HL-60 (cell line): Measurements from ENCODE around the gene GABBR1.

ENCODE experiments used
- DNase-seq, 2 experiments: peaks; one replicate each; pipeline ENCODE4 v3.0.0-alpha.2; 2010 to 2020; ENCODE audit warnings: low read depth in 1 of 2, low spot score in 1 of 2
- H3K27ac ChIP-seq: fragments of 250-450 bp; sonication (Bioruptor Pico); replicated peaks from 2 replicates; pipeline ENCODE4 v1.5.1; 2020; ENCODE audit warnings: mild to moderate bottlenecking, moderate library complexity
- H3K27me3 ChIP-seq: fragments of 250-450 bp; sonication (Bioruptor Pico); 2 replicates; pipeline ENCODE4 v1.5.1; 2021; ENCODE audit warnings: mild to moderate bottlenecking, moderate library complexity; ENCODE audit not compliant: insufficient read depth, poor library complexity, severe bottlenecking
- H3K4me3 ChIP-seq: replicated peaks from 2 replicates; pipeline ENCODE4 v1.5.1; 2011; ENCODE audit warnings: mild to moderate bottlenecking, control low read depth, low read length; ENCODE audit not compliant: insufficient read depth
- CTCF ChIP-seq: IDR thresholded peaks from one replicate; pipeline ENCODE4 v1.5.1; 2011; ENCODE audit warnings: low read length, control low read depth, inconsistent platforms; ENCODE audit not compliant: insufficient read depth
- GABPA ChIP-seq: IDR thresholded peaks from 2 replicates; pipeline ENCODE4 v1.6.1; 2012; ENCODE audit warnings: low read depth
- POLR2AphosphoS5 ChIP-seq: IDR thresholded peaks from 2 replicates; pipeline ENCODE4 v1.6.1; 2012; ENCODE audit warnings: low read depth
- SPI1 ChIP-seq: IDR thresholded peaks from 2 replicates; pipeline ENCODE4 v1.6.1; 2012; ENCODE audit warnings: low read depth, mild to moderate bottlenecking, borderline replicate concordance
- TF ChIP-seq, protein P1 (sequence below): IDR thresholded peaks from 2 replicates; pipeline ENCODE4 v1.6.1; 2012; ENCODE audit warnings: low read depth; ENCODE audit not compliant: insufficient replicate concordance

GABBR1 gene

DNA sequence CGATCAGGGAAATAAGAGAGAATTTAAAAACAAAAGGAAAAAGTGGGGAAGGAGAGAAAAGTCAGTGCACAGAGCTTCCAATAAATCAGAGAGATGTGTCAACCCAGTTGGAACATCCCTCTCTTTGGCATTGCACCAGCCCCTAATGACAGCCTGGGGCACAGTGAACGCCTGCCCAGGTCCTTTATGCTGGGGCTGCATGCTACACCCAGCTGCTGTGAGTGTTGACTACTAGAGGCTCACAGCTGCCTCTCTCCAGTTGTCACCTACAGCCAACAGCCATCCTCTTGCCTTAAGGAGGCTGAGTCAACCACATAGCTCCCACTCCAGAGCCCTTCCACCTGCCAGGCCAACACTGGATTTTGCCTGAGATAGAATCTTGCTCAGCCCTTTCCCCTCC is 29.1 kb downstream of the GABBR1 start:
- Histone ChIP-seq H3K27me3 (peaks cover 2% of the 10 kb centered on the region), H3K4me3 (no peak overlapping the region), H3K27ac (no peak overlapping the region)
- TF ChIP-seq CTCF (no peak), SPI1 (no peak), GABPA (no peak), POLR2AphosphoS5 (no peak)
- TF ChIP-seq, protein P1, sequence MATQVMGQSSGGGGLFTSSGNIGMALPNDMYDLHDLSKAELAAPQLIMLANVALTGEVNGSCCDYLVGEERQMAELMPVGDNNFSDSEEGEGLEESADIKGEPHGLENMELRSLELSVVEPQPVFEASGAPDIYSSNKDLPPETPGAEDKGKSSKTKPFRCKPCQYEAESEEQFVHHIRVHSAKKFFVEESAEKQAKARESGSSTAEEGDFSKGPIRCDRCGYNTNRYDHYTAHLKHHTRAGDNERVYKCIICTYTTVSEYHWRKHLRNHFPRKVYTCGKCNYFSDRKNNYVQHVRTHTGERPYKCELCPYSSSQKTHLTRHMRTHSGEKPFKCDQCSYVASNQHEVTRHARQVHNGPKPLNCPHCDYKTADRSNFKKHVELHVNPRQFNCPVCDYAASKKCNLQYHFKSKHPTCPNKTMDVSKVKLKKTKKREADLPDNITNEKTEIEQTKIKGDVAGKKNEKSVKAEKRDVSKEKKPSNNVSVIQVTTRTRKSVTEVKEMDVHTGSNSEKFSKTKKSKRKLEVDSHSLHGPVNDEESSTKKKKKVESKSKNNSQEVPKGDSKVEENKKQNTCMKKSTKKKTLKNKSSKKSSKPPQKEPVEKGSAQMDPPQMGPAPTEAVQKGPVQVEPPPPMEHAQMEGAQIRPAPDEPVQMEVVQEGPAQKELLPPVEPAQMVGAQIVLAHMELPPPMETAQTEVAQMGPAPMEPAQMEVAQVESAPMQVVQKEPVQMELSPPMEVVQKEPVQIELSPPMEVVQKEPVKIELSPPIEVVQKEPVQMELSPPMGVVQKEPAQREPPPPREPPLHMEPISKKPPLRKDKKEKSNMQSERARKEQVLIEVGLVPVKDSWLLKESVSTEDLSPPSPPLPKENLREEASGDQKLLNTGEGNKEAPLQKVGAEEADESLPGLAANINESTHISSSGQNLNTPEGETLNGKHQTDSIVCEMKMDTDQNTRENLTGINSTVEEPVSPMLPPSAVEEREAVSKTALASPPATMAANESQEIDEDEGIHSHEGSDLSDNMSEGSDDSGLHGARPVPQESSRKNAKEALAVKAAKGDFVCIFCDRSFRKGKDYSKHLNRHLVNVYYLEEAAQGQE = no peak
- no peak for DNase-seq

DNA sequence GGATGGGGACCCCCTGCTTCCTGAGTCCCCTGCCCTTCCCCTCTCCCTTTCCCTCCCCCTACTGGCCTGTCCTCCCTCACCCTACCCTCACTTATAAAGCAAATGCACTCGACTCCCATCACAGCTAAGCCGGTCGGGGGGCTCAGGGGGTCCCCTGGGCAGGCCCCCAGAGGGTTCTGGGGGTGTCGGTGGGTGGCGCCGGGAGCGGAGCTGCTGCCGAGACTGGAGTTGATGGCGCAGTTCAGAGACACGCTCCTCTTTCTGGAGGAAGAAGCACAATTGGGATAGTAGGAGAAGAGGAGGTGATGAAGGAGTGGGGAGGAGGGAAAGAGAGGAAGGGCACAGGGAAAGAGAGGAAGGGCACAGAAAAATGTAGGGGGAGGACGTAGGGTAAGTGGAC is 29.5 kb downstream of the GABBR1 start:
- TF ChIP-seq, protein P1 = no peak
- no peak for TF ChIP-seq GABPA
- H3K4me3 ChIP-seq = no peak overlapping the region
- H3K27ac ChIP-seq = no peak overlapping the region

GRCh38 chr6:29602564-29603361 is 30.2 kb downstream of the GABBR1 start:
- peaks cover 2% of the 10 kb centered on the region for H3K27me3 ChIP-seq
- no peak overlapping the region for H3K27ac ChIP-seq
- DNase-seq = no peak
- H3K4me3 ChIP-seq = no peak overlapping the region
- TF ChIP-seq SPI1 (no peak), CTCF (no peak), POLR2AphosphoS5 (no peak), GABPA (no peak)
- TF ChIP-seq, protein P1 = no peak

More for the DNA sequence above, 29.5 kb downstream of the GABBR1 start:
- peaks cover 2% of the 10 kb centered on the region for H3K27me3 ChIP-seq
- DNase-seq = no peak
